ENCODE data around the gene SMOC2. TPM values are rescaled to one million over a fixed set of nuclear protein-coding genes. Genes with fewer than 3 reads are reported as not detected.

SMOC2 gene
- polyA plus RNA-seq, 1 of the 3 experiments (the other 2 are of a cell fraction) = not detected

GRCh38 chr6:168542301-168542700 lies 101.3 kb downstream of the SMOC2 start:
- CTCF ChIA-PET = interaction anchor here (0.7 to 1.0 kb wide), 2 partner anchors 17 to 122 kb away, joined by 3 read pairs; no protein-coding TSS in a partner anchor
- H3K27ac ChIP-seq (ENCODE audit: low read depth in 2 of 2, low read length in 1 of 2) = no peak overlapping the region
- H3K4me2 ChIP-seq = no peak overlapping the region
- no peak for DNase-seq
- no peak overlapping the region for H3K9ac ChIP-seq
- H4K20me1 ChIP-seq (ENCODE audit: insufficient read depth) = no peaks in the 10 kb centered on the region
- no peak overlapping the region for H2AFZ ChIP-seq (ENCODE audit: low read depth)
- WGBS (ENCODE audit: low lambda C conversion rate) = 45% methylated on average over 8 of the region's 8 CpGs
- TF ChIP-seq RCOR1 (IDR thresholded peaks at IDR 0.05; ENCODE audit: low read length) (no peak), POLR2AphosphoS5 (IDR thresholded peaks at IDR 0.05; ENCODE audit: low read depth, low read length) (no peak), YY1 (IDR thresholded peaks at IDR 0.05; ENCODE audit: low read depth) (no peak), FOXM1 (IDR thresholded peaks at IDR 0.05; ENCODE audit: low read depth) (no peak), CHD2 (IDR thresholded peaks at IDR 0.05; ENCODE audit: low read length, partially characterized antibody) (no peak), GABPA (IDR thresholded peaks at IDR 0.05; ENCODE audit: low read depth) (no peak), NRF1 (IDR thresholded peaks at IDR 0.05; ENCODE audit: low read depth, low read length) (no peak)
- TF ChIP-seq, protein P1, sequence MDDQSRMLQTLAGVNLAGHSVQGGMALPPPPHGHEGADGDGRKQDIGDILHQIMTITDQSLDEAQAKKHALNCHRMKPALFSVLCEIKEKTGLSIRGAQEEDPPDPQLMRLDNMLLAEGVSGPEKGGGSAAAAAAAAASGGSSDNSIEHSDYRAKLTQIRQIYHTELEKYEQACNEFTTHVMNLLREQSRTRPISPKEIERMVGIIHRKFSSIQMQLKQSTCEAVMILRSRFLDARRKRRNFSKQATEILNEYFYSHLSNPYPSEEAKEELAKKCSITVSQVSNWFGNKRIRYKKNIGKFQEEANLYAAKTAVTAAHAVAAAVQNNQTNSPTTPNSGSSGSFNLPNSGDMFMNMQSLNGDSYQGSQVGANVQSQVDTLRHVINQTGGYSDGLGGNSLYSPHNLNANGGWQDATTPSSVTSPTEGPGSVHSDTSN (IDR thresholded peaks at IDR 0.05) = no peak
- no peaks in the 10 kb centered on the region for H3K79me2 ChIP-seq (ENCODE audit: insufficient read depth)
- H3K27me3 ChIP-seq (ENCODE audit: insufficient read depth) = no peaks in the 10 kb centered on the region
- POLR2A ChIA-PET = no interaction called here
- no peaks in the 10 kb centered on the region for H3K9me2 ChIP-seq
- no peak overlapping the region for H3K4me3 ChIP-seq (ENCODE audit: low read depth in 2 of 2, low read length in 1 of 2)
- no peaks in the 10 kb centered on the region for H3F3A ChIP-seq (replicated peaks; ENCODE audit: insufficient read depth)
- no peaks in the 10 kb centered on the region for H3K36me3 ChIP-seq (replicated peaks in 1 of 2; ENCODE audit: control insufficient read depth in 1 of 2, insufficient read depth in 2 of 2, low read length in 1 of 2)
- H3K4me1 ChIP-seq (ENCODE audit: control insufficient read depth in 1 of 2, insufficient read depth in 2 of 2, low read depth in 1 of 2, low read length in 1 of 2) = no peaks in the 10 kb centered on the region; a peak in 1 of 4 replicates
- no peaks in the 10 kb centered on the region for H3K9me3 ChIP-seq

DNA sequence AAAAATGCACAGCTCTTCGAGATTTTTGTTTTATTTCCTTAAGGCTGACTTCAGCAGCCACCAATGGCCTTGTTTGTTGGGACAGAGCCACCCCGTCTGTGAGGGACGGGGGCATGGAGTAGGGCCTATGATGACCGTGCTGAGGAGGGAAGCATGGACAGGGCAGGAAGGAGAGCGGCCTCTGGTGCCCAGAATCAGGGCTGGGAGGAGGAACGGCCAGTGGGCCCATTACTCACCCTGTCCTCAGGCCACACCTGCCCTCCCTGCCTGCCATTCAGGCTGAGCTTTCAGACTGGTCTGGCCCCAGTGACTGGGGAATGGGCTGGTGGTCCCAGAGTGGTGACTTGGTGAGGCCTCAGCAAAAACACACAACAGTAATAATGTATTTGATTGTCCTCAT lies 104.4 kb downstream of the SMOC2 start:
- no peak overlapping the region for H2AFZ ChIP-seq (ENCODE audit: low read depth)

More for the DNA sequence above, 104.4 kb downstream of the SMOC2 start:
- Histone ChIP-seq H3K9me3 (no peaks in the 10 kb centered on the region), H3K9me2 (no peaks in the 10 kb centered on the region), H3K4me3 (ENCODE audit: low read depth in 2 of 2, low read length in 1 of 2) (no peak overlapping the region), H3K36me3 (replicated peaks in 1 of 2; ENCODE audit: control insufficient read depth in 1 of 2, insufficient read depth in 2 of 2, low read length in 1 of 2) (no peaks in the 10 kb centered on the region), H3F3A (replicated peaks; ENCODE audit: insufficient read depth) (no peaks in the 10 kb centered on the region), H3K4me1 (ENCODE audit: control insufficient read depth in 1 of 2, insufficient read depth in 2 of 2, low read depth in 1 of 2, low read length in 1 of 2) (peaks cover 0 to 2% of the 10 kb centered on the region in 2 experiments; a peak in 1 of 4 replicates), H3K79me2 (ENCODE audit: insufficient read depth) (no peaks in the 10 kb centered on the region), H3K27ac (ENCODE audit: low read depth in 2 of 2, low read length in 1 of 2) (no peak overlapping the region), H3K4me2 (no peak overlapping the region), H4K20me1 (ENCODE audit: insufficient read depth) (no peaks in the 10 kb centered on the region), H3K27me3 (ENCODE audit: insufficient read depth) (no peaks in the 10 kb centered on the region), H3K9ac (no peak overlapping the region)
- DNase-seq = no peak
- 24% methylated on average over 5 of the region's 6 CpGs for WGBS (ENCODE audit: low lambda C conversion rate)
- ChIA-PET CTCF (no interaction called here), POLR2A (no interaction called here)
- TF ChIP-seq, protein P2, sequence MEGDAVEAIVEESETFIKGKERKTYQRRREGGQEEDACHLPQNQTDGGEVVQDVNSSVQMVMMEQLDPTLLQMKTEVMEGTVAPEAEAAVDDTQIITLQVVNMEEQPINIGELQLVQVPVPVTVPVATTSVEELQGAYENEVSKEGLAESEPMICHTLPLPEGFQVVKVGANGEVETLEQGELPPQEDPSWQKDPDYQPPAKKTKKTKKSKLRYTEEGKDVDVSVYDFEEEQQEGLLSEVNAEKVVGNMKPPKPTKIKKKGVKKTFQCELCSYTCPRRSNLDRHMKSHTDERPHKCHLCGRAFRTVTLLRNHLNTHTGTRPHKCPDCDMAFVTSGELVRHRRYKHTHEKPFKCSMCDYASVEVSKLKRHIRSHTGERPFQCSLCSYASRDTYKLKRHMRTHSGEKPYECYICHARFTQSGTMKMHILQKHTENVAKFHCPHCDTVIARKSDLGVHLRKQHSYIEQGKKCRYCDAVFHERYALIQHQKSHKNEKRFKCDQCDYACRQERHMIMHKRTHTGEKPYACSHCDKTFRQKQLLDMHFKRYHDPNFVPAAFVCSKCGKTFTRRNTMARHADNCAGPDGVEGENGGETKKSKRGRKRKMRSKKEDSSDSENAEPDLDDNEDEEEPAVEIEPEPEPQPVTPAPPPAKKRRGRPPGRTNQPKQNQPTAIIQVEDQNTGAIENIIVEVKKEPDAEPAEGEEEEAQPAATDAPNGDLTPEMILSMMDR (IDR thresholded peaks at IDR 0.05) = no peak
- TF ChIP-seq FOXM1 (IDR thresholded peaks at IDR 0.05; ENCODE audit: low read depth) (no peak), CHD2 (IDR thresholded peaks at IDR 0.05; ENCODE audit: low read length, partially characterized antibody) (no peak), RXRA (IDR thresholded peaks at IDR 0.05; ENCODE audit: borderline replicate concordance, low read depth) (no peak), EP300 (IDR thresholded peaks at IDR 0.05; ENCODE audit: borderline replicate concordance in 1 of 2, low read depth in 1 of 2, low read length in 1 of 2) (no peak), MAX (IDR thresholded peaks at IDR 0.05; ENCODE audit: low read depth) (no peak), GATA2 (CRISPR knock-in tag; IDR thresholded peaks at IDR 0.05) (no peak), TAF1 (IDR thresholded peaks at IDR 0.05; ENCODE audit: borderline replicate concordance, low read depth, low read length) (no peak)
- TF ChIP-seq, protein P3, sequence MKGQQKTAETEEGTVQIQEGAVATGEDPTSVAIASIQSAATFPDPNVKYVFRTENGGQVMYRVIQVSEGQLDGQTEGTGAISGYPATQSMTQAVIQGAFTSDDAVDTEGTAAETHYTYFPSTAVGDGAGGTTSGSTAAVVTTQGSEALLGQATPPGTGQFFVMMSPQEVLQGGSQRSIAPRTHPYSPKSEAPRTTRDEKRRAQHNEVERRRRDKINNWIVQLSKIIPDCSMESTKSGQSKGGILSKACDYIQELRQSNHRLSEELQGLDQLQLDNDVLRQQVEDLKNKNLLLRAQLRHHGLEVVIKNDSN (IDR thresholded peaks at IDR 0.05; ENCODE audit: borderline replicate concordance, low read depth) = no peak
